A549 (cell line): ENCODE measurements around the gene LYL1. TPM values are rescaled to one million over a fixed set of nuclear protein-coding genes. Genes with fewer than 3 reads are reported as not detected.
A peak's percentile ranks its signal among the peaks of the same experiment; 100 is the strongest.

Experiments used
- ATAC-seq, 2 experiments: fragments of 200-7000 bp in 1 of 2; fragments of >200 bp in 1 of 2; cut with Nextera tagmentation in 1 of 2; cut with Tn5 transposase in 1 of 2; 3 replicates each; pipeline versions ENCODE4 v1.8.0 to v1.9.1; 2018 to 2020; ENCODE audit warnings: mild to moderate bottlenecking in 1 of 2, moderate library complexity in 1 of 2
- CTCF ChIA-PET: fragments of 300-600 bp; sonication (Branson Sonifier 250); formaldehyde crosslinking; extraction: SDS; loops from one replicate; lab custom pipeline; 2021; ENCODE audit warnings: antibody characterized with exemption, inconsistent platforms; lab: Yijun Ruan, JAX
- POLR2A ChIA-PET: fragments of 350-600 bp; formaldehyde crosslinking; extraction: SDS; loops from one replicate; lab custom pipeline; 2021; ENCODE audit warnings: antibody characterized with exemption, inconsistent platforms; lab: Yijun Ruan, JAX
- DNase-seq, 2 experiments: peaks; one replicate each; pipeline versions ENCODE4 v3.0.0 to v3.0.0-alpha.2; 2011 to 2016; ENCODE audit warnings: low read depth in 1 of 2, low spot score in 1 of 2
- FAIRE-seq: peaks from 2 replicates; lab custom pipeline; 2011; peaks lifted over from hg19 to GRCh38; lab: Jason Lieb, UNC
- H3K27ac ChIP-seq, 2 experiments: fragments of >200 bp; sonication (Bioruptor Twin); formaldehyde crosslinking; 3 replicates each; pipeline ENCODE4 v1.5.1; 2016 to 2017
- H3K4me1 ChIP-seq: fragments of >200 bp; sonication (Bioruptor Twin); formaldehyde crosslinking; 3 replicates; pipeline ENCODE4 v1.6.1; 2016
- H3K4me2 ChIP-seq: fragments of >200 bp; sonication (Bioruptor Twin); formaldehyde crosslinking; 3 replicates; pipeline ENCODE4 v1.6.1; 2016
- H3K4me3 ChIP-seq: fragments of >200 bp; sonication (Bioruptor Twin); formaldehyde crosslinking; 3 replicates; pipeline ENCODE4 v1.5.1; 2016
- H3K9me3 ChIP-seq: fragments of >200 bp; sonication (Bioruptor Twin); formaldehyde crosslinking; 3 replicates; pipeline ENCODE4 v1.6.1; 2016
- BHLHE40 ChIP-seq: IDR thresholded peaks from 2 replicates; pipeline ENCODE4 v1.6.1; 2012; ENCODE audit warnings: low read depth, low read length, inconsistent platforms
- CBX2 ChIP-seq: fragments of 200-600 bp; sonication (generic); IDR thresholded peaks from 2 replicates; pipeline ENCODE4 v1.6.1; 2016; ENCODE audit warnings: low read depth, mild to moderate bottlenecking, borderline replicate concordance
- CHD2 ChIP-seq: fragments of 150-350 bp; IDR thresholded peaks from 2 replicates; pipeline ENCODE4 v1.6.1; 2014; ENCODE audit warnings: low read length; ENCODE audit not compliant: partially characterized antibody
- EHMT2 ChIP-seq: fragments of 200-600 bp; sonication (generic); IDR thresholded peaks from 2 replicates; pipeline ENCODE4 v1.6.1; 2016; ENCODE audit warnings: antibody characterized with exemption, low read depth, mild to moderate bottlenecking, moderate library complexity
- ESRRA ChIP-seq: fragments of 150-350 bp; IDR thresholded peaks from 2 replicates; pipeline ENCODE4 v1.6.1; 2014; ENCODE audit warnings: mild to moderate bottlenecking, low read length, borderline replicate concordance
- FOSB ChIP-seq: fragments of 250-450 bp; sonication (Bioruptor Pico); IDR thresholded peaks from 2 replicates; pipeline ENCODE4 v1.5.0; 2020; ENCODE audit warnings: mild to moderate bottlenecking, moderate library complexity
- FOXS1 ChIP-seq: fragments of 250-450 bp; sonication (Bioruptor Pico); IDR thresholded peaks from 2 replicates; pipeline ENCODE4 v1.5.0; 2020; ENCODE audit warnings: mild to moderate bottlenecking, moderate library complexity
- GATA3 ChIP-seq: IDR thresholded peaks from 2 replicates; pipeline ENCODE4 v1.6.1; 2012; ENCODE audit warnings: borderline replicate concordance
- HOXA7 ChIP-seq: fragments of 250-450 bp; sonication (Bioruptor Pico); IDR thresholded peaks from 2 replicates; pipeline ENCODE4 v1.5.0; 2020; ENCODE audit warnings: mild to moderate bottlenecking, moderate library complexity
- JUN ChIP-seq, 2 experiments: fragments of >200 bp; sonication (Bioruptor Twin); formaldehyde crosslinking; IDR thresholded peaks; 2 replicates in 1 of 2; 3 replicates in 1 of 2; pipeline ENCODE4 v1.6.1; 2016 to 2017
- KDM1A ChIP-seq: fragments of 200-600 bp; sonication (generic); IDR thresholded peaks from 2 replicates; pipeline ENCODE4 v1.6.1; 2016; ENCODE audit warnings: low read depth, mild to moderate bottlenecking
- MAFK ChIP-seq: fragments of 450-650 bp; IDR thresholded peaks from 2 replicates; pipeline ENCODE4 v1.6.1; 2014; ENCODE audit not compliant: partially characterized antibody
- MYC ChIP-seq: IDR thresholded peaks from 2 replicates; pipeline ENCODE4 v1.6.1; 2012; ENCODE audit warnings: mild to moderate bottlenecking, inconsistent platforms, low read length, improper control_type of control experiment, borderline replicate concordance
- NFE2L2 ChIP-seq: fragments of 150-350 bp; conservative IDR thresholded peaks from 2 replicates; pipeline ENCODE4 v1.6.1; 2014; ENCODE audit warnings: low read length
- NPAS2 ChIP-seq: fragments of 250-450 bp; sonication (Bioruptor Pico); IDR thresholded peaks from 2 replicates; pipeline ENCODE4 v1.8.0; 2022; ENCODE audit warnings: mild to moderate bottlenecking, moderate library complexity, borderline replicate concordance
- NR3C1 ChIP-seq: fragments of >200 bp; sonication (Bioruptor Twin); formaldehyde crosslinking; IDR thresholded peaks from 3 replicates; pipeline ENCODE4 v1.6.1; 2017
- RCOR1 ChIP-seq: fragments of 150-350 bp; IDR thresholded peaks from 2 replicates; pipeline ENCODE4 v1.6.1; 2014; ENCODE audit warnings: antibody characterized with exemption, low read length, low read depth
- RNF2 ChIP-seq: fragments of 200-600 bp; sonication (generic); IDR thresholded peaks from 2 replicates; pipeline ENCODE4 v1.6.1; 2016; ENCODE audit warnings: low read depth, mild to moderate bottlenecking, antibody characterized with exemption, moderate library complexity, borderline replicate concordance
- SMC3 ChIP-seq: fragments of >200 bp; sonication (Bioruptor Twin); formaldehyde crosslinking; IDR thresholded peaks from 3 replicates; pipeline ENCODE4 v1.6.1; 2018; ENCODE audit warnings: inconsistent platforms
- TFCP2L1 ChIP-seq: fragments of 250-450 bp; sonication (Bioruptor Pico); IDR thresholded peaks from 2 replicates; pipeline ENCODE4 v1.5.0; 2021; ENCODE audit warnings: mild to moderate bottlenecking
- ZNF302 ChIP-seq: fragments of 250-450 bp; sonication (Bioruptor Pico); IDR thresholded peaks from 2 replicates; pipeline ENCODE4 v1.9.0; 2021; ENCODE audit warnings: inconsistent platforms, mild to moderate bottlenecking, moderate library complexity
- ZSCAN20 ChIP-seq: fragments of 250-450 bp; sonication (Bioruptor Pico); IDR thresholded peaks from 2 replicates; pipeline ENCODE4 v1.8.0; 2022; ENCODE audit warnings: mild to moderate bottlenecking, moderate library complexity
- whole genome bisulfite sequencing: methylation state at CpG from one replicate; pipeline ENCODE4 v1.1.6; 2017; ENCODE audit errors: missing lambda C conversion rate; 5-methylcytosine and 5-hydroxymethylcytosine counted together
- polyA plus RNA-seq, 4 experiments: library from polyadenylated mRNA; depleted of rRNA in 3 of 4; stranded (reverse); fragments of >200 nt; fragmentation: RNase III in 1 of 4; extraction: RNeasy Plus Mini Kit Qiagen cat#74134 plus additional on column Dnase treatment in 1 of 4; gene quantifications; 2 replicates in 3 of 4; 3 replicates in 1 of 4; pipeline ENCODE4 v1.2.3, GENCODE V29; 2011 to 2017
- TF ChIP-seq, protein P1 (sequence below): IDR thresholded peaks from 2 replicates; pipeline ENCODE4 v1.6.1; 2012; ENCODE audit warnings: low read depth, borderline replicate concordance
- TF ChIP-seq, protein P2 (sequence below): fragments of 250-450 bp; sonication (Bioruptor Pico); IDR thresholded peaks from 2 replicates; pipeline ENCODE4 v1.5.0; 2020; ENCODE audit warnings: low read depth, mild to moderate bottlenecking, moderate library complexity
- TF ChIP-seq, protein P3 (sequence below): fragments of 150-350 bp; IDR thresholded peaks from 2 replicates; pipeline ENCODE4 v1.6.1; 2014; ENCODE audit warnings: low read depth, mild to moderate bottlenecking, low read length

The LYL1 gene
- polyA plus RNA-seq, 2 of the 4 experiments (the other 2 are of a cell fraction): 0.26 to 0.39 TPM

DNA sequence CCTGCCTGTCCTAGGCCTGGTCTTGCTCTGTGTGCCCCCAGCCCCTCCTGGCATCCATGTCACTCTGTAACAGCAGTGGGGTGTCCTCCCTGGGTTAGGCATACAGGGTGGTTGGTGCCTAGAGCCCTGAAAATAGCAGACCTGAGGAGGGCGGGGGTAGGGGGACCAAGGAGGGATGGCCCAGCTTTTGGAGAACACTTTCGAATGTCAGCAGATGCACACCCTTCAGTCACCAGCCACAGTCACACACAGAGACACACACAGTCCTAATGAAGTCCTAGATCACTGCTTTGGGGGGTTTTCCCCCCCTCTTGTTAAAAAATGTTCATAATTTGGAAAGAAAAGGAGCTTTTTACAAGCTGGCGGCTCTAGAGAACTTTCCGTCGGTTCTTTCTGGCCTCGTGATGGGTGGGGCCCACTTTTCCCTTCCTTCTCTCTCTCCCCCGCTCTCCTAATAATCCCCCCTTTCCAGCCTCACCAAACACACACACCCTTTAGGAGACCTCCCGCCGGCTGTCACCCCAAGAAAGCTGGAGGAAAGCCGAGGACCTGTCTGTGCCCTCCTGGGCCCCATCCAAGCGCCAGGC is 47.9 kb downstream of the LYL1 start:
- peak overlapping the region; percentile 46; the same call in 2 of the 3 replicates for H3K4me2 ChIP-seq
- ATAC-seq (no peak), FAIRE-seq (no peak), DNase-seq (no peak)
- TF ChIP-seq JUN (IDR thresholded peaks at IDR 0.05): no peak
- TF ChIP-seq ESRRA: no peak
- TF ChIP-seq RCOR1: no peak
- TF ChIP-seq, protein P1, sequence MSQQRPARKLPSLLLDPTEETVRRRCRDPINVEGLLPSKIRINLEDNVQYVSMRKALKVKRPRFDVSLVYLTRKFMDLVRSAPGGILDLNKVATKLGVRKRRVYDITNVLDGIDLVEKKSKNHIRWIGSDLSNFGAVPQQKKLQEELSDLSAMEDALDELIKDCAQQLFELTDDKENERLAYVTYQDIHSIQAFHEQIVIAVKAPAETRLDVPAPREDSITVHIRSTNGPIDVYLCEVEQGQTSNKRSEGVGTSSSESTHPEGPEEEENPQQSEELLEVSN: no peak
- no peak for TF ChIP-seq ZNF302 (CRISPR knock-in tag)
- no peak for TF ChIP-seq FOSB (CRISPR knock-in tag)
- TF ChIP-seq, protein P2, sequence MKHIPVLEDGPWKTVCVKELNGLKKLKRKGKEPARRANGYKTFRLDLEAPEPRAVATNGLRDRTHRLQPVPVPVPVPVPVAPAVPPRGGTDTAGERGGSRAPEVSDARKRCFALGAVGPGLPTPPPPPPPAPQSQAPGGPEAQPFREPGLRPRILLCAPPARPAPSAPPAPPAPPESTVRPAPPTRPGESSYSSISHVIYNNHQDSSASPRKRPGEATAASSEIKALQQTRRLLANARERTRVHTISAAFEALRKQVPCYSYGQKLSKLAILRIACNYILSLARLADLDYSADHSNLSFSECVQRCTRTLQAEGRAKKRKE (CRISPR knock-in tag): no peak
- TF ChIP-seq, protein P3, sequence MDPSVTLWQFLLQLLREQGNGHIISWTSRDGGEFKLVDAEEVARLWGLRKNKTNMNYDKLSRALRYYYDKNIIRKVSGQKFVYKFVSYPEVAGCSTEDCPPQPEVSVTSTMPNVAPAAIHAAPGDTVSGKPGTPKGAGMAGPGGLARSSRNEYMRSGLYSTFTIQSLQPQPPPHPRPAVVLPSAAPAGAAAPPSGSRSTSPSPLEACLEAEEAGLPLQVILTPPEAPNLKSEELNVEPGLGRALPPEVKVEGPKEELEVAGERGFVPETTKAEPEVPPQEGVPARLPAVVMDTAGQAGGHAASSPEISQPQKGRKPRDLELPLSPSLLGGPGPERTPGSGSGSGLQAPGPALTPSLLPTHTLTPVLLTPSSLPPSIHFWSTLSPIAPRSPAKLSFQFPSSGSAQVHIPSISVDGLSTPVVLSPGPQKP: no peak
- POLR2A ChIA-PET: no interaction called here
- H3K4me1 ChIP-seq: peaks cover 36% of the 10 kb centered on the region
- H3K27ac ChIP-seq: peak overlapping the region; percentile 54 to 82; a peak in 4 of 6 replicates
- 78% methylated on average over 11 of the region's 11 CpGs for WGBS
- no peak overlapping the region for H3K4me3 ChIP-seq
- no peaks in the 10 kb centered on the region for H3K9me3 ChIP-seq
- CTCF ChIA-PET: interaction anchor here (0.7 to 4.6 kb wide), 9 partner anchors 12 to 89 kb away, joined by 3 to 21 read pairs (median 6); no protein-coding TSS in a partner anchor

DNA sequence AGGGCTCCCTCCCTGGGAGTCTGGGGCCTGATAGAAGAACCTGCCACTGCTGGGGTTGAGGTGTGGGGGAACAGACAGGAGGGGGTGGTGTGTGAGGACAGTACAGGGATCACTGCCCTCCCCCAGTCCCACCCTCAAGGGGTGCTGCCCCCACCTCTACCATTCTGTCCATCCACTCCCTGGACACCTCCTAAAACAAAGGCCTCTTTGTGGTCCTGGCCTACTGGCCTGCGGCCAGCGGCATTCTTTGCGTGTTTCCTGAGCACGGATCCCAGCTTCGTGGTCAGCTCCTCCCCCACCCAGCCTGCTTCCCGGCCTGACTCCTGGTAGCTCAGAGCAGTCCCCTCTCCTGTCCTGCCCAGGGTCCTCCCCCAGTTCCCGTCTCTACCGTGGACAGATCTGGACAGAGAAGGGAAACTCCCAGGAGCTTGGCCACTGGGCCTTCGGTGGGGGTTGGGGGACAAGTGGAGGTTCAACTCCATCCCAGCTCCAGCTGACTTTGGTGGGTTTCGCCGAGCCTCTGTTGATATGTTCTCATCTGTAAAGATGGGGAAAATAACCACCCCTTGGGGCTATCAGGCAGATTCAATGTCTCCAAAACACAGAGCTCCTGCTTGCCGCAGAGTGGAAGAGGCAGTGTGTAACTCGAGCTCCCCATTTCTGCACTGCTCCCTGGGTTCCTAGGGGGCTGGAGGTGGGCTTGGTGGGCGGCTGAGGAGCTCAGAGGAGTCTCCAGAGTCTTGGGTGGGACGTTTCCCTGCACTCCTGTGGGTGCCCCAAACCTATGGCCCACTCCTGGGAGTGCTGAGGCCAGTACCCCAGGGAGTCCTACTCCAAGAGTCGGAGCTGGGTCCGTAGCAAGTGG is 48.7 kb downstream of the LYL1 start:
- DNase-seq: peak in 1 of 2 experiments; percentile 59
- Histone ChIP-seq H3K9me3 (no peaks in the 10 kb centered on the region), H3K4me1 (peaks cover 36% of the 10 kb centered on the region), H3K27ac (peak overlapping the region; percentile 54 to 82; a peak in 5 of 6 replicates), H3K4me2 (peak overlapping the region; percentile 46), H3K4me3 (no peak overlapping the region)
- POLR2A ChIA-PET: interaction anchor here (1.0 kb wide), 2 partner anchors 7 to 69 kb away, joined by 3 to 4 read pairs; no protein-coding TSS in a partner anchor
- CTCF ChIA-PET: interaction anchor here (0.7 to 4.6 kb wide), 10 partner anchors 8 to 89 kb away, joined by 3 to 21 read pairs (median 8); no protein-coding TSS in a partner anchor
- peak; percentile 32 to 58; a peak in 3 of 6 replicates for ATAC-seq
- FAIRE-seq: no peak
- TF ChIP-seq SMC3: no peak
- TF ChIP-seq RCOR1: no peak
- TF ChIP-seq KDM1A: no peak
- no peak for TF ChIP-seq NPAS2 (CRISPR knock-in tag)
- no peak for TF ChIP-seq EHMT2
- no peak for TF ChIP-seq BHLHE40
- TF ChIP-seq HOXA7 (CRISPR knock-in tag): no peak
- TF ChIP-seq MYC: no peak
- TF ChIP-seq NFE2L2: no peak
- no peak for TF ChIP-seq ESRRA
- no peak for TF ChIP-seq ZSCAN20
- TF ChIP-seq MAFK: no peak
- no peak for TF ChIP-seq CBX2
- no peak for TF ChIP-seq RNF2
- TF ChIP-seq FOXS1: no peak
- TF ChIP-seq CHD2: no peak
- no peak for TF ChIP-seq NR3C1
- no peak for TF ChIP-seq TFCP2L1 (CRISPR knock-in tag)
- no peak for TF ChIP-seq GATA3
- 47% methylated on average over 10 of the region's 17 CpGs for WGBS
